B cell (primary cell): ENCODE measurements around the gene CYP2D6. TPM values are rescaled to one million over a fixed set of nuclear protein-coding genes. Genes with fewer than 3 reads are reported as not detected.

Source experiments
- ATAC-seq: fragments of 200-7000 bp; cut with Tn5 transposase; one replicate; pipeline ENCODE4 v1.10.0; 2021; ENCODE audit warnings: low read depth, mild to moderate bottlenecking, moderate number of reproducible peaks, moderate library complexity
- CTCF ChIA-PET: fragments of 350-600 bp; sonication (Branson Sonifier 250); formaldehyde crosslinking; loops from one replicate; lab custom pipeline; 2021; ENCODE audit warnings: antibody characterized with exemption, inconsistent platforms; lab: Charles Lee
- POLR2A ChIA-PET: fragments of 350-600 bp; sonication (Branson Sonifier 250); formaldehyde crosslinking; loops from one replicate; lab custom pipeline; 2021; ENCODE audit warnings: antibody characterized with exemption; lab: Charles Lee
- DNase-seq: peaks from one replicate; pipeline ENCODE4 v3.0.0; 2013
- H2AFZ ChIP-seq: 2 replicates; pipeline ENCODE4 v1.6.1; 2012; ENCODE audit warnings: mild to moderate bottlenecking, low read depth, low read length; ENCODE audit not compliant: insufficient read depth, poor library complexity, severe bottlenecking
- H3K27ac ChIP-seq, 2 donors: 1 replicate in 1 of 2; 2 replicates in 1 of 2; pipeline ENCODE4 v1.5.1; 2012 to 2013; ENCODE audit warnings: low read length in 2 of 2, mild to moderate bottlenecking in 2 of 2, moderate library complexity in 1 of 2
- H3K27me3 ChIP-seq, 4 experiments: fragments of 200-600 bp in 1 of 4; sonication (generic) in 1 of 4; replicated peaks in 1 of 4; 1 replicate in 2 of 4; 2 replicates in 2 of 4; pipeline versions ENCODE4 v1.6.1 to v1.7.0; 2013 to 2016; ENCODE audit warnings: low read length in 3 of 4, mild to moderate bottlenecking in 2 of 4, mixed read lengths in 1 of 4, moderate library complexity in 1 of 4; ENCODE audit not compliant: insufficient read depth in 4 of 4, control insufficient read depth in 3 of 4; ENCODE audit errors: control extremely low read depth in 1 of 4
- H3K36me3 ChIP-seq, 2 experiments: replicated peaks in 1 of 2; 1 replicate in 1 of 2; 2 replicates in 1 of 2; pipeline versions ENCODE4 v1.6.1 to v1.7.1; 2013; ENCODE audit warnings: low read length in 1 of 2; ENCODE audit not compliant: insufficient read depth in 2 of 2, control insufficient read depth in 1 of 2; ENCODE audit errors: control extremely low read depth in 1 of 2, extremely low read depth in 1 of 2
- H3K4me1 ChIP-seq, 2 donors: fragments of 200-600 bp in 1 of 2; sonication (generic) in 1 of 2; 1 replicate in 1 of 2; 2 replicates in 1 of 2; pipeline versions ENCODE4 v1.5.1 to v1.6.1; 2013 to 2017; ENCODE audit warnings: low read length in 2 of 2; ENCODE audit not compliant: control insufficient read depth in 2 of 2, insufficient read depth in 2 of 2
- H3K4me2 ChIP-seq: replicated peaks from 2 replicates; pipeline ENCODE3; 2012; ENCODE audit warnings: mild to moderate bottlenecking, low read depth, low read length; ENCODE audit not compliant: poor library complexity, severe bottlenecking
- H3K4me3 ChIP-seq, 5 experiments: fragments of 200-600 bp in 1 of 5; sonication (generic) in 1 of 5; 1 replicate in 3 of 5; 2 replicates in 2 of 5; pipeline versions ENCODE4 v1.5.1 to v1.7.0; 2011 to 2016; ENCODE audit warnings: low read length in 4 of 5, mild to moderate bottlenecking in 4 of 5, low read depth in 2 of 5, control low read depth in 1 of 5, moderate library complexity in 1 of 5; ENCODE audit not compliant: insufficient read depth in 1 of 5; ENCODE audit errors: control extremely low read depth in 1 of 5, extremely low read depth in 1 of 5
- H3K79me2 ChIP-seq: fragments of 200-600 bp; sonication (generic); one replicate; pipeline ENCODE4 v1.6.0; 2016; ENCODE audit warnings: low read length; ENCODE audit not compliant: control insufficient read depth, insufficient read depth
- H3K9ac ChIP-seq: fragments of 200-600 bp; sonication (generic); 2 replicates; pipeline ENCODE4 v1.6.1; 2017; ENCODE audit warnings: mild to moderate bottlenecking, low read length, moderate library complexity
- H3K9me3 ChIP-seq, 3 donors: one replicate each; pipeline versions ENCODE4 v1.6.1 to v1.7.1; 2013; ENCODE audit warnings: low read length in 2 of 3; ENCODE audit not compliant: control insufficient read depth in 2 of 3, insufficient read depth in 1 of 3; ENCODE audit errors: control extremely low read depth in 1 of 3
- H4K20me1 ChIP-seq: 2 replicates; pipeline ENCODE4 v1.6.0; 2012; ENCODE audit warnings: mild to moderate bottlenecking, low read length; ENCODE audit not compliant: insufficient read depth, control insufficient read depth, poor library complexity, severe bottlenecking
- H3K27ac Mint-ChIP-seq: one replicate; pipeline ENCODE4 v1.8.0; 2021; ENCODE audit warnings: mixed read lengths
- H3K27me3 Mint-ChIP-seq: one replicate; pipeline ENCODE4 v1.8.0; 2021; ENCODE audit warnings: mixed read lengths
- H3K4me1 Mint-ChIP-seq: one replicate; pipeline ENCODE4 v1.8.0; 2021; ENCODE audit warnings: mixed read lengths
- H3K4me3 Mint-ChIP-seq: one replicate; pipeline ENCODE4 v1.8.0; 2021; ENCODE audit warnings: mixed read lengths
- H3K9me3 Mint-ChIP-seq: one replicate; pipeline ENCODE4 v1.8.0; 2022; ENCODE audit warnings: mixed read lengths; ENCODE audit not compliant: insufficient read depth
- CTCF ChIP-seq: fragments of 200-600 bp; IDR thresholded peaks from one replicate; pipeline ENCODE4 v1.8.0; 2022; ENCODE audit warnings: antibody characterized with exemption, mild to moderate bottlenecking
- EZH2 ChIP-seq: IDR thresholded peaks from 2 replicates; pipeline ENCODE4 v1.6.1; 2012; ENCODE audit warnings: borderline replicate concordance, low read depth, mild to moderate bottlenecking, moderate library complexity, low read length; ENCODE audit not compliant: insufficient read depth, poor library complexity, severe bottlenecking
- WGBS: methylation state at CpG from one replicate; pipeline ENCODE4 v1.1.5; 2013; ENCODE audit warnings: missing lambda C conversion rate; ENCODE audit not compliant: insufficient coverage; 5-methylcytosine and 5-hydroxymethylcytosine counted together
- intact Hi-C: fragments of 100-400 bp; cut with micrococcal nuclease; formaldehyde crosslinking; loops from one replicate; pipeline ENCODE4 v1.10.0; 2022
- polyA plus RNA-seq: library from polyadenylated mRNA; depleted of rRNA; stranded (reverse); fragments of >200 nt; gene quantifications from 2 replicates; pipeline ENCODE4 v1.2.3, GENCODE V29; 2012
- total RNA-seq, 2 donors: library from RNA; stranded (reverse); fragments of 120-200 nt in 1 of 2; gene quantifications; 1 replicate in 1 of 2; 2 replicates in 1 of 2; pipeline versions ENCODE4 v1.2.3 to v1.2.4, GENCODE V29; 2013 to 2022

CYP2D6 gene
- total and polyA plus RNA-seq, 2 donors (not counting 1 experiment from before 2014, with no cell fraction given), result 3.1 to 3.9 TPM

DNA sequence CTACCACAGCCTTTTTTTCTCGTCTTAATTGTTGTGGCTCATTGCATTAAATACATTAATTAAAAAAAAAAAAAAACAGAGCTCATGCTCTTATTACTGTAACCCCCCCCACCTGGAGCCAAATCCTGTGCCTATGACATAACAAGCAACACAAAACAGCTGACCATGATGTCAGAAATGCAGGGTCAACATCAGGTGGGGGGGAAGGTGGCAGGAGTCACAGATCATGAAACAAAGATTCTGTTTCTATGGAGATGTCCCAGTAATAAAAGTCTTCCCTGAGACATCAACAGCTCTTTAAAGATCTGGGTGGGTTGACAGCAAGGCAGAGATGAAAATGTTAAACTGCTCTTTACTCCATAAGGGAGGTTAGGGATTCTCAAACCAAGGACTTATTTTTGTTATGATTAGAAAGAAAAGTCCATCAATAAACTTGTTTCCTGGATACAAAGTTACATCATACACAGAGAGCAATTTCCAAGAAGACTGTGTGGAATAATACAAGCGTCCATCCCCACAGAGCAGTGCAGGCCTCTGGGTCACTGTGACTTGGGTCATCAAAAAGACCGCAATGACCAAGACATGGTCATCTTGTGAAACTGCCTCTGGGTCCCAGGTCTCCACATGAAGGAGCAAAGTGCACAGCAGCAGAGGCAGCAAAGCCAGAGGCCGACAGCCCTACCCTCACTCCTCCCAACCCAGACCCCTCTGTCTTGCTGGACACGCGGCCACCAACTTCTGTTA lies 42.7 kb upstream of the CYP2D6 start:
- H3K4me3 ChIP-seq, result no peak overlapping the region
- H3K9me3 ChIP-seq, result no peaks in the 10 kb centered on the region
- H3K27ac ChIP-seq, result peak overlapping the region in 1 of 2 donors; percentile 15
- DNase-seq (no peak), ATAC-seq (no peak)
- peak overlapping the region; percentile 12 for H3K27ac Mint-ChIP-seq
- H3K36me3 ChIP-seq, result peaks cover 4 to 38% of the 10 kb centered on the region in 2 experiments
- POLR2A ChIA-PET, result interaction anchor here (0.5 to 0.7 kb wide), 3 partner anchors 175 to 202 kb away, joined by 5 to 12 read pairs (median 5); partner anchors contain the start of gene WBP2NL
- intact Hi-C loops, result no loop called here
- H4K20me1 ChIP-seq, result peaks cover 36% of the 10 kb centered on the region
- H3K4me1 Mint-ChIP-seq, result peaks cover 32% of the 10 kb centered on the region
- H3K79me2 ChIP-seq, result peaks cover 40% of the 10 kb centered on the region
- no peaks in the 10 kb centered on the region for H3K27me3 ChIP-seq
- no peaks in the 10 kb centered on the region for H3K27me3 Mint-ChIP-seq
- peaks cover 12 to 31% of the 10 kb centered on the region in 2 donors for H3K4me1 ChIP-seq
- no peak overlapping the region for H3K9ac ChIP-seq
- no peak overlapping the region for H3K4me2 ChIP-seq
- CTCF ChIA-PET, result interaction anchor here (1.0 to 9.0 kb wide), 4 partner anchors 93 to 271 kb away, joined by 3 to 131 read pairs (median 40); partner anchors contain the start of gene NFAM1
- 98% methylated on average over 5 of the region's 6 CpGs for WGBS
- no peak overlapping the region for H2AFZ ChIP-seq
- TF ChIP-seq EZH2, result no peak
- no peak for TF ChIP-seq CTCF
- no peak overlapping the region for H3K4me3 Mint-ChIP-seq
- H3K9me3 Mint-ChIP-seq, result no peaks in the 10 kb centered on the region

GRCh38 chr22:42172773-42173172 lies 42.2 kb upstream of the CYP2D6 start:
- H3K27ac ChIP-seq, result peak overlapping the region in 1 of 2 donors; percentile 65
- H3K36me3 ChIP-seq, result peaks cover 4 to 35% of the 10 kb centered on the region in 2 experiments
- DNase-seq (no peak), ATAC-seq (no peak)
- no peak overlapping the region for H3K4me3 ChIP-seq
- H3K4me1 ChIP-seq, result peaks cover 12 to 31% of the 10 kb centered on the region in 2 donors
- CTCF ChIA-PET, result interaction anchor here (0.8 to 9.0 kb wide), 8 partner anchors 9 to 301 kb away, joined by 3 to 131 read pairs (median 4); partner anchors contain the start of gene NFAM1
- H3K79me2 ChIP-seq, result peaks cover 41% of the 10 kb centered on the region
- peak overlapping the region; percentile 46 for H3K4me2 ChIP-seq
- no peak overlapping the region for H3K4me3 Mint-ChIP-seq
- WGBS, result 87% methylated on average over 3 of the region's 5 CpGs
- H3K9ac ChIP-seq, result no peak overlapping the region
- POLR2A ChIA-PET, result interaction anchor here (0.5 to 0.7 kb wide), 2 partner anchors 195 to 202 kb away, joined by 5 to 12 read pairs; no protein-coding TSS in a partner anchor
- no peak for TF ChIP-seq CTCF
- TF ChIP-seq EZH2, result no peak
- no peaks in the 10 kb centered on the region for H3K9me3 ChIP-seq
- H3K27me3 ChIP-seq, result no peaks in the 10 kb centered on the region
- no peaks in the 10 kb centered on the region for H3K9me3 Mint-ChIP-seq
- H3K4me1 Mint-ChIP-seq, result peaks cover 32% of the 10 kb centered on the region
- H3K27ac Mint-ChIP-seq, result peak overlapping the region; percentile 78
- no peak overlapping the region for H2AFZ ChIP-seq
- peaks cover 38% of the 10 kb centered on the region for H4K20me1 ChIP-seq
- no peaks in the 10 kb centered on the region for H3K27me3 Mint-ChIP-seq
- intact Hi-C loops, result no loop called here
